Coronary artery (tissue), 2 donors: ENCODE measurements around the gene B4GAT1.

ENCODE experiments used
- DNase-seq: peaks from one replicate; pipeline ENCODE4 v3.0.0-alpha.2; 2017; ENCODE audit warnings: low spot score
- H3K27ac ChIP-seq, 2 donors: fragments of 200-600 bp; sonication (generic); one replicate each; pipeline ENCODE4 v1.5.1; 2016 to 2019
- H3K4me3 ChIP-seq: fragments of 200-600 bp; sonication (generic); 2 replicates; pipeline ENCODE4 v1.5.1; 2016; ENCODE audit warnings: mild to moderate bottlenecking, moderate library complexity
- CTCF ChIP-seq: fragments of 200-600 bp; sonication (generic); IDR thresholded peaks from one replicate; pipeline ENCODE4 v1.5.1; 2019; ENCODE audit warnings: antibody characterized with exemption

The B4GAT1 gene

GRCh38 chr11:66333220-66333877 lies 14.1 kb downstream of the B4GAT1 start:
- no peak overlapping the region for H3K4me3 ChIP-seq
- TF ChIP-seq CTCF = no peak
- H3K27ac ChIP-seq = no peak overlapping the region
- DNase-seq = peak; percentile 64

GRCh38 chr11:66332371-66333219 lies 14.8 kb downstream of the B4GAT1 start:
- TF ChIP-seq CTCF = no peak
- no peak for DNase-seq
- H3K27ac ChIP-seq = no peak overlapping the region
- no peak overlapping the region for H3K4me3 ChIP-seq

- no peak for TF ChIP-seq CTCF
These were observed 15.7 kb downstream of the B4GAT1 start for GRCh38 chr11:66331542-66332370.

GRCh38 chr11:66330931-66331330 lies 16.5 kb downstream of the B4GAT1 start:
- no peak for DNase-seq
- no peak overlapping the region for H3K4me3 ChIP-seq
- TF ChIP-seq CTCF = no peak
- no peak overlapping the region for H3K27ac ChIP-seq

More at GRCh38 chr11:66331542-66332370, 15.7 kb downstream of the B4GAT1 start:
- H3K4me3 ChIP-seq = no peak overlapping the region
- no peak for DNase-seq
- H3K27ac ChIP-seq = no peak overlapping the region

GRCh38 chr11:66329165-66329673 lies 18.2 kb downstream of the B4GAT1 start:
- Histone ChIP-seq H3K27ac (no peak overlapping the region), H3K4me3 (no peak overlapping the region)
- no peak for TF ChIP-seq CTCF
- DNase-seq = no peak

DNA sequence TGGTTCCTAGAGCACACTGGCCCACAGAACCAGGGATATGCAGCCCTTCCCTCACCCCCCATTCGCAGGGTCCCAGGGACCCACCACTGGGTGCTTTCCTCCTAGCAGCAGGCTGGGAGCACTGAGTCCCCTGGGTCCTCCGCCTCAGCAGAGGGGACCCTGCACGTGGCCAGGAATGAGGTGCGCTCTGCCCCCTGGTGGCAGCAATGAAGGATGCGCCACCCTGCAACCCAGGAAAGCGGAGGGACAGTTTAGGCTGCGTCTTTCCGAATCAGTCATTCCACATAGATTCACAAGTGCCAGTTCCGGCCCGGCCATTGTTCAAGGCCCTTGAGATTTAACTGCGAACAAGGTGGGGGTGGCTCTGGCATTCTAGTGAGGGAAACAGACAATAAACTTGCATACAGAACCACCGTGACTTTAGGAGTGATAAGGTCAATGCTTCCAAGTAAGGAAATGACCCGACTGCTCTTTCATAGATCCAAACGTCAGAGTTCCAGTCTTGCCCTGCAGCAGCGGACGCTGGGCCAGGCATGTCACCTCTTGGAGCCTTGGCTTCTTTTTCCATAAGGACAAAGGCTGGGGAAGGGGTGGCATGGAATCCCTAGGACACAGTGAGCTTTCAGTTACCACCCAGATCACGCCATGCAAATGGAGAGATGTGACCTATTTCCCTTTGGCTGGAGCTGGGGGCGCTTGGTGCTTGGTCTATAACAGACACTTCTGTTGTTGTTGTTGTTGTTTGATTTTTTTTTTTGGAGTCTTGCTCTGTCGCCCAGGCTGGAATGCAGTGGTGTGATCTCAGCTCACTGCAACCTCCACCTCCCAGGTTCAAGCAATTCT lies 18.9 kb downstream of the B4GAT1 start:
- no peak for DNase-seq
- H3K27ac ChIP-seq = peak overlapping the region in 1 of 2 donors; percentile 89
- H3K4me3 ChIP-seq = peak overlapping the region; percentile 48
- peak; percentile 90 for TF ChIP-seq CTCF
